HepG2 (cell line): ENCODE measurements around the gene TANGO2. TPM values are rescaled to one million over a fixed set of nuclear protein-coding genes. Genes with fewer than 3 reads are reported as not detected.

Experiments used
- ATAC-seq: fragments of 200-7000 bp; cut with Tn5 transposase; 3 replicates; pipeline ENCODE4 v1.9.1; 2020; ENCODE audit warnings: mild to moderate bottlenecking, moderate library complexity
- BruUV-seq: library from RNA; stranded (reverse); fragments of 400-500 nt; replicated peaks from 2 replicates; lab custom pipeline; 2021; lab: Mats Ljungman, UMichigan
- CTCF ChIA-PET: fragments of 300-600 bp; formaldehyde crosslinking; extraction: SDS; loops from one replicate; lab custom pipeline; 2021; ENCODE audit warnings: low total read pairs, inconsistent platforms, low intra/inter-chr PET ratio; lab: Yijun Ruan, JAX
- POLR2A ChIA-PET: fragments of 350-600 bp; sonication (Branson Sonifier 250); formaldehyde crosslinking; loops from one replicate; lab custom pipeline; 2020; ENCODE audit warnings: antibody characterized with exemption, inconsistent platforms; lab: Yijun Ruan, JAX
- DNase-seq: peaks from one replicate; pipeline ENCODE4 v3.0.0-alpha.2; 2015; ENCODE audit warnings: low spot score
- FAIRE-seq: peaks from 3 replicates; lab custom pipeline; 2011; peaks lifted over from hg19 to GRCh38; lab: Jason Lieb, UNC
- H2AFZ ChIP-seq: one replicate; pipeline ENCODE4 v1.6.1; 2011; ENCODE audit warnings: low read length, inconsistent platforms
- H3K27ac ChIP-seq: fragments of 300-600 bp; 3 replicates; pipeline ENCODE4 v1.8.0; 2011; ENCODE audit warnings: mixed run types, mild to moderate bottlenecking, mixed read lengths, low read length, inconsistent platforms; ENCODE audit not compliant: insufficient read depth; ENCODE audit errors: extremely low read length
- H3K27me3 ChIP-seq, 2 experiments: fragments of 200-600 bp in 1 of 2; 2 replicates in 1 of 2; 3 replicates in 1 of 2; pipeline versions ENCODE4 v1.6.0 to v1.8.0; 2011; ENCODE audit warnings: low read length in 2 of 2, mild to moderate bottlenecking in 2 of 2, moderate library complexity in 2 of 2, inconsistent platforms in 1 of 2; ENCODE audit not compliant: insufficient read depth in 2 of 2, control insufficient read depth in 1 of 2
- H3K36me3 ChIP-seq, 2 experiments: fragments of 200-600 bp in 1 of 2; replicated peaks in 1 of 2; 2 replicates in 1 of 2; 3 replicates in 1 of 2; pipeline versions ENCODE4 v1.5.1 to v1.8.0; 2011; ENCODE audit warnings: low read length in 2 of 2, inconsistent platforms in 1 of 2; ENCODE audit not compliant: insufficient read depth in 2 of 2, control insufficient read depth in 1 of 2
- H3K4me1 ChIP-seq: 2 replicates; pipeline ENCODE4 v1.5.1; 2012; ENCODE audit warnings: low read length, inconsistent platforms; ENCODE audit not compliant: insufficient read depth
- H3K4me2 ChIP-seq: 2 replicates; pipeline ENCODE4 v1.6.0; 2011; ENCODE audit warnings: low read depth, low read length, inconsistent platforms
- H3K4me3 ChIP-seq, 3 experiments: fragments of 200-600 bp in 1 of 3; sonication (generic), shearing (Covaris generic) in 1 of 3; replicated peaks in 1 of 3; 2 replicates each; pipeline ENCODE4 v1.5.1; 2011 to 2016; ENCODE audit warnings: low read length in 3 of 3, inconsistent platforms in 2 of 3, low read depth in 2 of 3, mild to moderate bottlenecking in 2 of 3, control low read depth in 1 of 3, mixed read lengths in 1 of 3; ENCODE audit not compliant: insufficient read depth in 1 of 3
- H3K79me2 ChIP-seq: one replicate; pipeline ENCODE4 v1.6.1; 2011; ENCODE audit warnings: low read length, inconsistent platforms; ENCODE audit not compliant: insufficient read depth
- H3K9ac ChIP-seq: 2 replicates; pipeline ENCODE4 v1.6.0; 2011; ENCODE audit warnings: mild to moderate bottlenecking, low read depth, low read length, inconsistent platforms; ENCODE audit not compliant: insufficient read depth
- H3K9me3 ChIP-seq: 2 replicates; pipeline ENCODE4 v1.5.1; 2012; ENCODE audit warnings: mild to moderate bottlenecking, low read length
- H4K20me1 ChIP-seq: 2 replicates; pipeline ENCODE4 v1.6.0; 2011; ENCODE audit warnings: inconsistent platforms, mild to moderate bottlenecking, low read length, moderate library complexity; ENCODE audit not compliant: insufficient read depth
- CAMTA2 ChIP-seq: sonication (generic); formaldehyde crosslinking; IDR thresholded peaks from 2 replicates; pipeline ENCODE4 v1.4.0; 2020; ENCODE audit warnings: mild to moderate bottlenecking, missing genetic modification reagents, borderline replicate concordance
- ELF4 ChIP-seq: sonication (generic); formaldehyde crosslinking; IDR thresholded peaks from 2 replicates; pipeline ENCODE4 v1.5.0; 2020; ENCODE audit warnings: missing genetic modification reagents, mild to moderate bottlenecking, moderate library complexity, borderline replicate concordance
- GZF1 ChIP-seq: sonication (generic); formaldehyde crosslinking; IDR thresholded peaks from 2 replicates; pipeline ENCODE4 v1.5.1; 2020; ENCODE audit warnings: mild to moderate bottlenecking, missing genetic modification reagents
- HNRNPLL ChIP-seq: fragments of 200-400 bp; formaldehyde crosslinking; IDR thresholded peaks from 2 replicates; pipeline ENCODE4 v1.6.1; 2017; ENCODE audit warnings: mild to moderate bottlenecking, low read depth, low read length; ENCODE audit not compliant: poor library complexity, severe bottlenecking
- HOXA5 ChIP-seq: sonication (generic); formaldehyde crosslinking; IDR thresholded peaks from 2 replicates; pipeline ENCODE4 v1.4.0; 2020; ENCODE audit warnings: missing genetic modification reagents
- MAZ ChIP-seq, 2 experiments: sonication (generic) in 1 of 2; formaldehyde crosslinking in 1 of 2; IDR thresholded peaks; 2 replicates each; pipeline versions ENCODE4 v1.5.0 to v1.6.1; 2012 to 2020; ENCODE audit warnings: low read depth in 2 of 2, mild to moderate bottlenecking in 2 of 2, borderline replicate concordance in 1 of 2, improper control_type of control experiment in 1 of 2, low read length in 1 of 2, missing genetic modification reagents in 1 of 2, moderate library complexity in 1 of 2
- NCOA2 ChIP-seq: sonication (generic); formaldehyde crosslinking; IDR thresholded peaks from 2 replicates; pipeline ENCODE4 v1.8.0; 2022; ENCODE audit warnings: inconsistent platforms
- PLRG1 ChIP-seq: fragments of 450-650 bp; conservative IDR thresholded peaks from 2 replicates; pipeline ENCODE4 v1.6.1; 2016
- PRMT3 ChIP-seq: sonication (generic); formaldehyde crosslinking; IDR thresholded peaks from 2 replicates; pipeline ENCODE4 v1.8.1; 2022; ENCODE audit warnings: low read depth, mild to moderate bottlenecking, moderate library complexity, missing genetic modification reagents, borderline replicate concordance
- THAP11 ChIP-seq: IDR thresholded peaks from 2 replicates; pipeline ENCODE4 v1.6.1; 2016; ENCODE audit warnings: missing biosample characterization, missing genetic modification reagents
- ZNF282 ChIP-seq: fragments of 450-650 bp; IDR thresholded peaks from 2 replicates; pipeline ENCODE4 v1.6.1; 2018; ENCODE audit not compliant: partially characterized antibody
- ZNF446 ChIP-seq: sonication (generic); formaldehyde crosslinking; IDR thresholded peaks from 2 replicates; pipeline ENCODE4 v1.5.0; 2020; ENCODE audit warnings: mild to moderate bottlenecking, missing genetic modification reagents
- ZNF703 ChIP-seq: sonication (generic); formaldehyde crosslinking; IDR thresholded peaks from 2 replicates; pipeline ENCODE4 v1.5.1; 2020; ENCODE audit warnings: missing genetic modification reagents, mild to moderate bottlenecking, moderate library complexity, borderline replicate concordance
- ZNF747 ChIP-seq: sonication (generic); formaldehyde crosslinking; IDR thresholded peaks from 2 replicates; pipeline ENCODE4 v1.8.1; 2023; ENCODE audit warnings: missing genetic modification reagents, mild to moderate bottlenecking, borderline replicate concordance
- ZNF75D ChIP-seq: sonication (generic); formaldehyde crosslinking; IDR thresholded peaks from 2 replicates; pipeline ENCODE4 v1.8.1; 2023; ENCODE audit warnings: missing genetic modification reagents, mild to moderate bottlenecking, borderline replicate concordance
- ZNF766 ChIP-seq: sonication (generic); formaldehyde crosslinking; IDR thresholded peaks from 2 replicates; pipeline ENCODE4 v1.5.0; 2020; ENCODE audit warnings: missing genetic modification reagents, borderline replicate concordance
- WGBS: methylation state at CpG from one replicate; pipeline ENCODE4 v1.1.6; 2017; ENCODE audit warnings: low lambda C conversion rate; 5-methylcytosine and 5-hydroxymethylcytosine counted together
- in situ Hi-C: cut with HindIII; loops from 2 replicates; pipeline ENCODE4 v1.10.0; 2017; ENCODE audit warnings: low pct_unique_long_range_greater_than_20kb; ENCODE audit not compliant: extremely low pct_ligation_motif_present
- intact Hi-C: fragments of 100-400 bp; cut with micrococcal nuclease; formaldehyde crosslinking; loops from one replicate; pipeline ENCODE4 v1.10.0; 2022; ENCODE audit not compliant: unreplicated experiment
- polyA plus RNA-seq, 8 experiments: library from polyadenylated mRNA; depleted of rRNA in 3 of 8; stranded (reverse) in 7 of 8; unstranded in 1 of 8; fragments of >200 nt; fragmentation: Illumina TruSeq in 4 of 8; extraction: Trizol in 4 of 8; gene quantifications; 2 replicates each; pipeline versions ENCODE4 v1.2.1 to v1.2.3, GENCODE V29; 2011 to 2016; ENCODE audit warnings: low read depth in 4 of 8, missing spikeins in 1 of 8, mixed read lengths in 1 of 8; ENCODE audit not compliant: insufficient read depth in 1 of 8
- total RNA-seq, 5 experiments: library from RNA; depleted of rRNA; stranded (reverse); fragments of >200 nt; fragmentation: Illumina TruSeq; extraction: Trizol; gene quantifications; 2 replicates each; pipeline ENCODE4 v1.2.3, GENCODE V29; 2016; ENCODE audit warnings: low read depth in 1 of 5
- TF ChIP-seq, protein P1 (sequence below): sonication (generic); formaldehyde crosslinking; IDR thresholded peaks from 2 replicates; pipeline ENCODE4 v1.8.1; 2023; ENCODE audit warnings: mild to moderate bottlenecking, moderate library complexity, missing genetic modification reagents
- TF ChIP-seq, protein P2 (sequence below): sonication (generic); formaldehyde crosslinking; IDR thresholded peaks from 2 replicates; pipeline ENCODE4 v1.5.1; 2020; ENCODE audit warnings: mild to moderate bottlenecking, missing genetic modification reagents, moderate library complexity

TANGO2 gene
- total and polyA plus RNA-seq, 2 of the 13 experiments (the other 11 are each of a cell fraction or from before 2014, with no cell fraction given): 12.9 to 14.8 TPM

DNA sequence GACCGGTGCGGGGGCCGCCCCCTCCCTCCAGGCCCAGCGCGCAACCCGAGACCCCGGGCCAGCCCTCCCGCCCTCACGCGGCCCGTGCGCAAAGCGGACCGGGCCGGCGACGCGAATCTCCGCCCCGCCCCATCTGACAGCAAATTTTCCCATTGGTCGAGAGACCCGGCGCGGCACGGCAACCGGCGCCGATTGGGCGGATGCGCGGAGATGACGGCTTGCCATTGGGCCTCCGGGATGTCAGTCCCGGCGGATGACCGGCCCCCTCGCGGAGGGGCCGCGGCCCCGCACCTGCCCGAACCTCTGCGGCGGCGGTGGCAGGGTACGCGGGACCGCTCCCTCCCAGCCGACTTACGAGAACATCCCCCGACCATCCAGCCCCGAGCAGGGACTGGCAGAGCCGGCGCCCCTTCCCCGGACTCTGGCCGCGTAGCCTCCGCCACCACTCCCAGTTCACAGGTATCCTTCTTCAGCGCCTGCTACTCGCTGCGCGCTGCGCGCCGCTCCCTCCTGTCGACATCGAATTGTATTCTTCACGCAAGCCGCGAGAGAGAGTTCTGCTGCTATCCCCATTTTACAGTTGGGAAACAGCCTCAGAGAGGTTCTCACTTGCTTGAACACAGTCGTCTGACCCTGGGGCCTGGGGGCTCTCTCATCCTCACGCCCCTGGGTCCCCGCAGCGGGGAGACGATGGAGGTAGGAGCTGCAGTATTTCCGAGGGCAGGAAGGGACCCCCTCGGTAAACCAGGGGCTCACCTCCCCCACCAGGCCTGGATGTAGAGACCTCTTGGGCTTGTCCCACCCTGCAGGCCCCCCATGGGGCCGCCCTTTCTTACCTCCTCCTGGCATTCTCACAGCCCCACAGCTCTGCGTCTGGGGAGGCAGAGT, 3.9 kb upstream of the TANGO2 start, which contains the start of gene ARVCF:
Gene ARVCF, minus strand, starts transcription at position 90 of the 888 bp plus-strand sequence. CDS start 26,029 bp downstream, outside the sequence.
- Histone ChIP-seq H3K36me3 (no peaks in the 10 kb centered on the region), H4K20me1 (no peaks in the 10 kb centered on the region), H3K4me1 (peaks cover 63% of the 10 kb centered on the region), H3K9ac (peak within 1 kb of the TSS; percentile 70), H3K4me3 (peak within 1 kb of the TSS; percentile 67 to 81 (median 81)), H2AFZ (no peak within 1 kb of the TSS), H3K4me2 (peak within 1 kb of the TSS; percentile 95), H3K27me3 (peaks cover 0 to 5% of the 10 kb centered on the region in 2 experiments; a peak in 2 of 5 replicates), H3K79me2 (peaks cover 12% of the 10 kb centered on the region), H3K9me3 (no peaks in the 10 kb centered on the region), H3K27ac (peak within 1 kb of the TSS; percentile 38)
- FAIRE-seq: no peak
- intact Hi-C loops: loop anchor here (10.0 kb wide), 1 partner anchor 58 kb away; no protein-coding TSS in a partner anchor
- peak; percentile 65 for ATAC-seq
- no TSS peak for BruUV-seq
- POLR2A ChIA-PET: no interaction called here
- CTCF ChIA-PET: no interaction called here
- in situ Hi-C loops: no loop called here
- peak; percentile 81 for DNase-seq
- 0% methylated on average over 20 of the region's 79 CpGs for WGBS
- TF ChIP-seq NCOA2 (no peak), CAMTA2 (CRISPR knock-in tag) (no peak), ZNF703 (no peak), ZNF282 (no peak), ELF4 (CRISPR knock-in tag) (no peak), ZNF75D (CRISPR knock-in tag) (no peak), MAZ (IDR thresholded peaks at IDR 0.05; ENCODE audit: borderline replicate concordance, low read depth, low read length) (0 out of 2 replicates have a peak, but pooled peaks have one; percentile 44), MAZ (CRISPR knock-in tag; IDR thresholded peaks at IDR 0.05; ENCODE audit: low read depth) (peak; percentile 83; the same call in 1 of the 2 replicates), ZNF766 (CRISPR knock-in tag) (no peak), ZNF446 (CRISPR knock-in tag) (no peak), PLRG1 (no peak), THAP11 (CRISPR knock-in tag) (0 out of 2 replicates have a peak, but pooled peaks have one; percentile 12), ZNF747 (CRISPR knock-in tag) (no peak), PRMT3 (CRISPR knock-in tag) (no peak), HNRNPLL (peak; percentile 73), GZF1 (CRISPR knock-in tag) (0 out of 2 replicates have a peak, but pooled peaks have one; percentile 39), HOXA5 (no peak)
- TF ChIP-seq, protein P1, sequence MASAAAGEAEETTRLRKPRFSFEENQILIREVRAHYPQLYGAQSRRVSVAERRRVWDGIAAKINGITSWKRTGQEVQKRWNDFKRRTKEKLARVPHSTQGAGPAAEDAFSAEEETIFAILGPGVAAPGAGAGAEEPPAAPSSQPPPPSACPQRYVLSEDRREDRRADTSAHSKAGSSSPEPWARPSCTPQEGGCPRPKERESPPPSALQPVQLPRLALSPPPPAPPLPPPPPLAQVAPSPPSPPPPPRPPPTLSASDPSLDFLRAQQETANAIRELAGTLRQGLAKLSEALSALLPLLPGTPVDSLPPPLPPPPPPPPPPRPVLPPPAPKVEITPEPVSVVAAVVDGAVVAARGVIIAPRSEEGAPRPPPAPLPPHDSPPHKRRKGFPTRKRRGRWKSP: peak; percentile 77; the same call in 1 of the 2 replicates
- TF ChIP-seq, protein P2, sequence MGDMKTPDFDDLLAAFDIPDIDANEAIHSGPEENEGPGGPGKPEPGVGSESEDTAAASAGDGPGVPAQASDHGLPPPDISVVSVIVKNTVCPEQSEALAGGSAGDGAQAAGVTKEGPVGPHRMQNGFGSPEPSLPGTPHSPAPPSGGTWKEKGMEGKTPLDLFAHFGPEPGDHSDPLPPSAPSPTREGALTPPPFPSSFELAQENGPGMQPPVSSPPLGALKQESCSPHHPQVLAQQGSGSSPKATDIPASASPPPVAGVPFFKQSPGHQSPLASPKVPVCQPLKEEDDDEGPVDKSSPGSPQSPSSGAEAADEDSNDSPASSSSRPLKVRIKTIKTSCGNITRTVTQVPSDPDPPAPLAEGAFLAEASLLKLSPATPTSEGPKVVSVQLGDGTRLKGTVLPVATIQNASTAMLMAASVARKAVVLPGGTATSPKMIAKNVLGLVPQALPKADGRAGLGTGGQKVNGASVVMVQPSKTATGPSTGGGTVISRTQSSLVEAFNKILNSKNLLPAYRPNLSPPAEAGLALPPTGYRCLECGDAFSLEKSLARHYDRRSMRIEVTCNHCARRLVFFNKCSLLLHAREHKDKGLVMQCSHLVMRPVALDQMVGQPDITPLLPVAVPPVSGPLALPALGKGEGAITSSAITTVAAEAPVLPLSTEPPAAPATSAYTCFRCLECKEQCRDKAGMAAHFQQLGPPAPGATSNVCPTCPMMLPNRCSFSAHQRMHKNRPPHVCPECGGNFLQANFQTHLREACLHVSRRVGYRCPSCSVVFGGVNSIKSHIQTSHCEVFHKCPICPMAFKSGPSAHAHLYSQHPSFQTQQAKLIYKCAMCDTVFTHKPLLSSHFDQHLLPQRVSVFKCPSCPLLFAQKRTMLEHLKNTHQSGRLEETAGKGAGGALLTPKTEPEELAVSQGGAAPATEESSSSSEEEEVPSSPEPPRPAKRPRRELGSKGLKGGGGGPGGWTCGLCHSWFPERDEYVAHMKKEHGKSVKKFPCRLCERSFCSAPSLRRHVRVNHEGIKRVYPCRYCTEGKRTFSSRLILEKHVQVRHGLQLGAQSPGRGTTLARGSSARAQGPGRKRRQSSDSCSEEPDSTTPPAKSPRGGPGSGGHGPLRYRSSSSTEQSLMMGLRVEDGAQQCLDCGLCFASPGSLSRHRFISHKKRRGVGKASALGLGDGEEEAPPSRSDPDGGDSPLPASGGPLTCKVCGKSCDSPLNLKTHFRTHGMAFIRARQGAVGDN (CRISPR knock-in tag): peak; percentile 62
